Activated CD4-positive, alpha-beta memory T cell treated with anti-CD3 and anti-CD28 coated beads, Interleukin-2, amount 10 ng/mL, durations not matched to agents 7 days and 5 days (primary cell): ENCODE data around the gene TAOK2. TPM values are rescaled to one million over a fixed set of nuclear protein-coding genes. Genes with fewer than 3 reads are reported as not detected.
A peak's percentile ranks its signal among the peaks of the same experiment; 100 is the strongest.

Experiments
- CTCF ChIA-PET: fragments of 350-600 bp; sonication (Branson Sonifier 250); formaldehyde crosslinking; loops from one replicate; lab custom pipeline; 2021; ENCODE audit warnings: antibody characterized with exemption, inconsistent platforms; lab: Charles Lee
- POLR2A ChIA-PET: fragments of 350-600 bp; sonication (Branson Sonifier 250); formaldehyde crosslinking; loops from one replicate; lab custom pipeline; 2021; ENCODE audit warnings: antibody characterized with exemption; lab: Charles Lee
- DNase-seq: peaks from one replicate; pipeline ENCODE4 v3.0.0-alpha.2; 2020
- H3K27ac Mint-ChIP-seq: one replicate; pipeline ENCODE4 v1.8.0; 2021; ENCODE audit warnings: mild to moderate bottlenecking, mixed read lengths
- H3K27me3 Mint-ChIP-seq: one replicate; pipeline ENCODE4 v1.8.0; 2021; ENCODE audit warnings: mixed read lengths
- H3K36me3 Mint-ChIP-seq: one replicate; pipeline ENCODE4 v1.8.0; 2021; ENCODE audit warnings: low read depth, mixed read lengths
- H3K4me1 Mint-ChIP-seq: one replicate; pipeline ENCODE4 v1.8.0; 2021; ENCODE audit warnings: mixed read lengths
- H3K4me3 Mint-ChIP-seq: one replicate; pipeline ENCODE4 v1.8.0; 2021; ENCODE audit warnings: mild to moderate bottlenecking, mixed read lengths
- H3K9me3 Mint-ChIP-seq: one replicate; pipeline ENCODE4 v1.8.0; 2021; ENCODE audit warnings: mixed read lengths
- total RNA-seq, 2 experiments: library from RNA; stranded (reverse); gene quantifications; one replicate each; pipeline ENCODE4 v1.2.3, GENCODE V29; 2021

The TAOK2 gene
- total RNA-seq, 2 experiments from 2014 or later: 44.2 TPM

DNA sequence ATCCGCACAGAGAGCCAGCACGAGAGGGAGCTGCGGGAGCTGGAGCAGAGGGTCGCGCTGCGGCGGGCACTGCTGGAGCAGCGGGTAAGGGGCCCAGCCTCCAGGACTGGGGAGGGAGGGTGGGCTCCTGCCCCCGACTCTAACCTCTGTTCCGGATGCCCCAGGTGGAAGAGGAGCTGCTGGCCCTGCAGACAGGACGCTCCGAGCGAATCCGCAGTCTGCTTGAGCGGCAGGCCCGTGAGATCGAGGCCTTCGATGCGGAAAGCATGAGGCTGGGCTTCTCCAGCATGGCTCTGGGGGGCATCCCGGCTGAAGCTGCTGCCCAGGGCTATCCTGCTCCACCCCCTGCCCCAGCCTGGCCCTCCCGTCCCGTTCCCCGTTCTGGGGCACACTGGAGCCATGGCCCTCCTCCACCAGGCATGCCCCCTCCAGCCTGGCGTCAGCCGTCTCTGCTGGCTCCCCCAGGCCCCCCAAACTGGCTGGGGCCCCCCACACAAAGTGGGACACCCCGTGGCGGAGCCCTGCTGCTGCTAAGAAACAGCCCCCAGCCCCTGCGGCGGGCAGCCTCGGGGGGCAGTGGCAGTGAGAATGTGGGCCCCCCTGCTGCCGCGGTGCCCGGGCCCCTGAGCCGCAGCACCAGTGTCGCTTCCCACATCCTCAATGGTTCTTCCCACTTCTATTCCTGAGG is 17.4 kb downstream of the TAOK2 start:
- peaks cover 54% of the 10 kb centered on the region for H3K36me3 Mint-ChIP-seq
- POLR2A ChIA-PET: interaction anchor here (1.3 kb wide), 1 partner anchor 18 kb away, joined by 6 read pairs; no protein-coding TSS in a partner anchor
- no peak overlapping the region for H3K4me3 Mint-ChIP-seq
- H3K4me1 Mint-ChIP-seq: peaks cover 16% of the 10 kb centered on the region
- no peak for DNase-seq
- no peaks in the 10 kb centered on the region for H3K27me3 Mint-ChIP-seq
- no peak overlapping the region for H3K27ac Mint-ChIP-seq
- CTCF ChIA-PET: interaction anchor here (0.6 to 0.8 kb wide), 2 partner anchors 41 to 78 kb away, joined by 3 to 4 read pairs; no protein-coding TSS in a partner anchor
- no peaks in the 10 kb centered on the region for H3K9me3 Mint-ChIP-seq

DNA sequence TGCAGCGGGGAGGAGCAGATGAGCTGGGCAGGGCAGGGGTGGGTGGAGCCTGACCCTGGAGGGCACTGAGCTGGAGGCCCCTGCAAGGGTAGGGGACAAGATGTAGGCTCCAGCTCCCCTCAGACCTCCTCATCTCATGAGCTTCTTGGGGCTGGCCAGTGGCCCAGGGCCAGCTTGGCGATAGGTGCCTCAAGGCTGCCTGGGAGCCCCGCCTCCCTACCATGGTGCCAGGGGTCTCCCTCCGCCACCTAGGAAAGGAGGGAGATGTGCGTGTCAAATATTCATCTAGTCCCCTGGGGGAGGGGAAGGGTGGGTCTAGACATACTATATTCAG is 17.9 kb downstream of the TAOK2 start:
- H3K27me3 Mint-ChIP-seq: no peaks in the 10 kb centered on the region
- H3K9me3 Mint-ChIP-seq: no peaks in the 10 kb centered on the region
- H3K4me3 Mint-ChIP-seq: no peak overlapping the region
- H3K4me1 Mint-ChIP-seq: peaks cover 21% of the 10 kb centered on the region
- DNase-seq: no peak
- ChIA-PET POLR2A (interaction anchor here (1.3 kb wide), 1 partner anchor 19 kb away, joined by 6 read pairs; no protein-coding TSS in a partner anchor), CTCF (interaction anchor here (0.6 to 0.8 kb wide), 2 partner anchors 41 to 79 kb away, joined by 3 to 4 read pairs; no protein-coding TSS in a partner anchor)
- H3K36me3 Mint-ChIP-seq: peaks cover 53% of the 10 kb centered on the region
- H3K27ac Mint-ChIP-seq: no peak overlapping the region

DNA sequence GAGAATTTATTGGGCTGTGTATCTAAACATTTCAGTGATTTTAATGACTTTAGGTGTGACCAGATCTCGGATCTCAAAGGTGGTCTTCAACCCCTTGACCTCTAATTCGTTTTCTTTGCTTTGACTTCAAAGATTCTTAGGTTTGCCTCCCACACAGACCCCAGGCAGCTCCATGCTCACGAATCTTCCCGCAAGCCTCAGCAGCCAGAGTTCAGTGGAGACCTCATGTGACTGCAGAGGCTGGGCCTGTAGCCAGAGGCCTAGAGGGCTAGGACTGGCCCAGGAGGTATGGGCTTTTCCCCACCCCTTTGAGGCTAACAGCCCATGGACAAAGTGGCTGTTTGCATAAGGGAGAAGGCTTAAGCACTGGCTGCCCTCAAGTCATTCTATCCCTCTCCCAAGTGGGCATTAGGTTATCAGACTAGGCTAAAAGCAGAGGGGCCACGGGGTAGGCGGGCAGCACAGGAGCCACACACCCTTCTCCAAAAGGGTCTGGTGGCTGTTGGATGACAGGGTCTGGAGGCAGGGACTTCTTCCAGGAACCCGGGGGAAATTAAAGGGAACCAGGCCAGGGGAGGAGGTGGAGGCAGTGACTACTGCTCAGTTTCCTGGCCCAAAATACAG is 18.8 kb downstream of the TAOK2 start:
- Mint-ChIP-seq H3K4me1 (peaks cover 27% of the 10 kb centered on the region), H3K9me3 (no peaks in the 10 kb centered on the region), H3K4me3 (peak overlapping the region; percentile 21), H3K27me3 (no peaks in the 10 kb centered on the region), H3K36me3 (peaks cover 58% of the 10 kb centered on the region), H3K27ac (no peak overlapping the region)
- ChIA-PET POLR2A (interaction anchor here (0.9 to 5.1 kb wide), 6 partner anchors 8 to 129 kb away, joined by 3 to 99 read pairs (median 4); partner anchors contain the start of genes CDIPT and TAOK2), CTCF (no interaction called here)
- DNase-seq: no peak

DNA sequence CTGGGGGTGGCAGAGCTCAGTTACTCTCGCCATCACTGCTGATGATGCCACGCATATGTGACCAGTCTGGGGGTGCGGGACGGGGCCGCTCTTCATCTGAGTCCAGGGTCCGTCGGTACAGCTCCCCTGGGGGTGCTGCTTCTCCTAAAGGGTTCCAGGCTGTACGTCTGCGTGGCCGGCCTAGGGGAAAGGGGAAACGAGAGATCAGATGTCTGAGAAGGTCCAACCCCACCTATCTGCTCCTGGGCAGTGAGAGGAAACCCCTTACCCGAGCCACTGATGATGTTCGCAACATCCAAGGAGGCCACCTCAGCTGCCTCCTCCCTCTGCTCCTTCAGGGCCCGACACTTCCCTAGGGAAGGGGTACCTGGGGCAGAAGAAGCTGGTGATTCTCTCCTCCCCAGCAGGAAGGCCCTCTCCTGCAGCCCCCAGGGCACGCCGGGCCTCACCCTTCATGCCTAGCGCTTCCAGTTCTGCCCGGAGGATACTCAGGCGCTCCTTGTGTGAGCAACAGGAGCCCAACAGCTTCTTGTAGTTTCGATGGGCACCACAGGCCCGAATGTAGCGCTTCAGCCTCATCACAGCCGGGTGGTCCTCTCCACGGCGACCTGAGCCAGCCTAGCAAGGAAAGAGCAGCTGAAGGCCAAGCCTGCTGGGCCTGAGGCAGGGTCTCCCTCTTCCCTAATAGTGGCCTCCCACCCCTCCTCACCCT is 19.7 kb downstream of the TAOK2 start:
- H3K9me3 Mint-ChIP-seq: no peaks in the 10 kb centered on the region
- H3K36me3 Mint-ChIP-seq: peaks cover 59% of the 10 kb centered on the region
- ChIA-PET POLR2A (interaction anchor here (0.7 to 5.1 kb wide), 12 partner anchors 9 to 191 kb away, joined by 3 to 99 read pairs (median 3); partner anchors contain the start of genes ALDOA, CDIPT, MVP and TAOK2), CTCF (interaction anchor here (1.0 kb wide), 1 partner anchor 39 kb away, joined by 5 read pairs; no protein-coding TSS in a partner anchor)
- H3K4me1 Mint-ChIP-seq: peaks cover 33% of the 10 kb centered on the region
- H3K4me3 Mint-ChIP-seq: no peak overlapping the region
- peak overlapping the region; percentile 98 for H3K27ac Mint-ChIP-seq
- no peaks in the 10 kb centered on the region for H3K27me3 Mint-ChIP-seq
- DNase-seq: no peak

DNA sequence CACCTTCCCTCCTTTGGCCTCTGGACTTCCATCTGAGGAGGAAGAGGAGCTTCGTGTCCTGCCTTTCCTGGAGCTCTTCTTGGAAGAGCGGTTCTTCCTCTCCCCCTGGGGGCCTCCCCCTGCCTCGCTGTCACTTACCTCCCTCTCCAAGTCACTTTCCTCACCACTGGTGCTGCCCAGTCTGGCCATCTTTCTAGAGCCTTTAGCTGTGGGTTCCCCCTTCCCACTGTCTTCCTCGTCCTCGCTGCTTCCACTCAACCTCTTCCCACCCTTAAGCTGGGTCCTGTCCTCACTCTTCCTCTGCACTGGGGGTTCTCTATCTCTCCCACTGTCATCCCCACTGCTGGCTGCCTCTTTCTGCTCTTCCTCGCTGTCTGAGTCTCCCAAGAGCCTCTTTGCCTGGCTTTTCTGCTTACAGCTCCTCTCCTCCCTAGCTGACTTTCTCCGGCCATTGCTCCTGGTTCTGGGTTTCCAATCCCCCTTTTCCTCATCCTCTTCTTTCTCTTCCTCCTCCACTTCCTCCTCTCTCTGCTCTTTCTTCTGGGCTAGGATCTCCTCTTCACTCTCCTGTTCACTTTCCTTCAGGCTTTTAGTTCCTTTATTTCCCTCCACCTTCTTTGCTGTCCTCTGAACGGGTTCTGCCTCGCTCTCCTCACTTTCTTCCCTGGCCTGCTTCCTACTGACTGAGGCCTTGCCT is 20.4 kb downstream of the TAOK2 start:
- Mint-ChIP-seq H3K27me3 (no peaks in the 10 kb centered on the region), H3K4me1 (peaks cover 37% of the 10 kb centered on the region), H3K4me3 (peak overlapping the region; percentile 94), H3K27ac (peak overlapping the region; percentile 98), H3K36me3 (peaks cover 60% of the 10 kb centered on the region), H3K9me3 (no peaks in the 10 kb centered on the region)
- CTCF ChIA-PET: interaction anchor here (1.0 to 1.6 kb wide), 2 partner anchors 38 to 209 kb away, joined by 3 to 5 read pairs; no protein-coding TSS in a partner anchor
- POLR2A ChIA-PET: interaction anchor here (0.7 to 5.1 kb wide), 12 partner anchors 10 to 294 kb away, joined by 3 to 99 read pairs (median 3); partner anchors contain the start of genes ALDOA, CDIPT, KCTD13 and MVP
- no peak for DNase-seq

DNA sequence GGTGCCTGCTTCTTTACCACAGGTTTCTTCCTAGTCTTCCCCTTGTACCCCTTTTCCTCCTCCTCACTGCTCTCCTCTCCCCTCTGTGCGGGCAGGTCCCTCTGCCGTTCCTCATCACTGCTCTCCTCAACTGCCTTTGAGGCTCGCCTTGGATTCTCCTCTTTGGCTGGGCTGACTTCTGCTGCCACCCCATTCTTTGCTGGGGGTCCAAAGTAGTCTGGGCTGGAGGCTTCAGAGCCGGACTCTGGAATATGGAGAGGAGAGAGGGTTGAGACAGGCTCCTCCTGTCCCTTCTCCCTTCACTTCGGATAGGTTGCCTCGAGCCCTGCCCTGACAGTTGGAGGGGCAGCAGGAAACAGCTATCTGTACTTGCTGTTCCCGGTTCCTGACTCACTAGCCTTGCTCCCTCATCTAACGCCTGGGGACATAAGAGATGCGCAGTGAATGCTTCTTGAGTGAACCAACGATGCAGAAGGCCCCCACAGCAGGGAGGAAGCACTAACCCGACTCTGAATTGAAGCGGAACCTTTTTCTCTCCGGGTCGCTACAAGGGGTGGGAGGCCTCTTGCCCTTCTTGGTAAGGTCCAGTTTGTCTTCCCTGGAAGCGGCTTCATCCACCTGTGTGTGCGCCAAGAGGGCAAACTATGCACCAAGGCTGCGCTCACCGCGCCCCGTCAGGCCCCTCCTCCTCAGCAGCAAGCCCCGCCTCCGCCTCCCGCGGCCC is 21.1 kb downstream of the TAOK2 start:
- Mint-ChIP-seq H3K36me3 (peaks cover 65% of the 10 kb centered on the region), H3K27me3 (no peaks in the 10 kb centered on the region), H3K4me1 (peaks cover 44% of the 10 kb centered on the region), H3K27ac (peak overlapping the region; percentile 98), H3K9me3 (no peaks in the 10 kb centered on the region), H3K4me3 (peak overlapping the region; percentile 94)
- ChIA-PET CTCF (interaction anchor here (0.8 to 2.8 kb wide), 4 partner anchors 33 to 293 kb away, joined by 3 to 9 read pairs (median 3); partner anchors contain the start of genes PAGR1 and TMEM219), POLR2A (interaction anchor here (0.5 to 5.1 kb wide), 27 partner anchors 10 to 1133 kb away, joined by 3 to 99 read pairs (median 4); partner anchors contain the start of genes ALDOA, ASPHD1, CDIPT and CORO1A)
- DNase-seq: peak; percentile 81

DNA sequence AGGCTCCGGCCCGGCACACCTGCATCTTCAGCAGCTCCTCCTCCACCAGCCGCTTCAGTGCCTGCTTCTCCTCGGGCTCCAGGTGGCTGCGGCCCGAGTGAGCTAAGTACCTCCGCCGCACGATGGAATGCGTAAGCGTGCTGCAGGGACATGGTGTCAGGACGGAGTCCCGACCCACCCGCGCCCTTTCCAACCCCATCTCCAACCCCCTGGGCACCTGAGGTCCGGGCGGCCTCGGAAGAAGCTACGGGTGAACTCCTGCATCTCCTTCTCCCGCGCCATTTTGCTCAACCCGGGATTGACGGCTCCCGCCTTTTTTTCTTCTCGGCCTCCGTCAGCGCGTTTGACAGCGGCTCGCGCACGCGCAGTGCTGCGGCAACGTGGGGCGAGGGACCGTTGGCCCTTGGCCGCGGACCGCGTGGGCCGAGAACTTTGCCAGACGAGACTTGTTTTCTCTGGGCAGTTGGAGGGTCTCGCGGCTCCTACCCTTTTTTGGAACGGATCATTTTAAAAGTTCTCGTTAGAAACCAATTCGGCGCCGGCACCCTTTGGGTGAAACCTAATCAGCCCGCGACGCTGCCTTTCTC is 21.7 kb downstream of the TAOK2 start, which contains the start of gene HIRIP3:
HIRIP3 (minus strand) TSS at position 294 of the 587 bp plus-strand sequence; CDS start at position 282, 12 bp downstream.
- H3K4me1 Mint-ChIP-seq: peaks cover 45% of the 10 kb centered on the region
- H3K36me3 Mint-ChIP-seq: peaks cover 64% of the 10 kb centered on the region
- no peaks in the 10 kb centered on the region for H3K27me3 Mint-ChIP-seq
- CTCF ChIA-PET: interaction anchor here (0.8 to 2.8 kb wide), 5 partner anchors 34 to 293 kb away, joined by 3 to 9 read pairs (median 3); partner anchors contain the start of genes CDIPT, PAGR1 and TMEM219
- POLR2A ChIA-PET: interaction anchor here (0.5 to 5.1 kb wide), 27 partner anchors 9 to 1134 kb away, joined by 3 to 99 read pairs (median 4); partner anchors contain the start of genes ALDOA, ASPHD1, CDIPT and CORO1A
- peak within 1 kb of the TSS; percentile 94 for H3K4me3 Mint-ChIP-seq
- peak within 1 kb of the TSS; percentile 98 for H3K27ac Mint-ChIP-seq
- no peaks in the 10 kb centered on the region for H3K9me3 Mint-ChIP-seq
- DNase-seq: peak; percentile 90

DNA sequence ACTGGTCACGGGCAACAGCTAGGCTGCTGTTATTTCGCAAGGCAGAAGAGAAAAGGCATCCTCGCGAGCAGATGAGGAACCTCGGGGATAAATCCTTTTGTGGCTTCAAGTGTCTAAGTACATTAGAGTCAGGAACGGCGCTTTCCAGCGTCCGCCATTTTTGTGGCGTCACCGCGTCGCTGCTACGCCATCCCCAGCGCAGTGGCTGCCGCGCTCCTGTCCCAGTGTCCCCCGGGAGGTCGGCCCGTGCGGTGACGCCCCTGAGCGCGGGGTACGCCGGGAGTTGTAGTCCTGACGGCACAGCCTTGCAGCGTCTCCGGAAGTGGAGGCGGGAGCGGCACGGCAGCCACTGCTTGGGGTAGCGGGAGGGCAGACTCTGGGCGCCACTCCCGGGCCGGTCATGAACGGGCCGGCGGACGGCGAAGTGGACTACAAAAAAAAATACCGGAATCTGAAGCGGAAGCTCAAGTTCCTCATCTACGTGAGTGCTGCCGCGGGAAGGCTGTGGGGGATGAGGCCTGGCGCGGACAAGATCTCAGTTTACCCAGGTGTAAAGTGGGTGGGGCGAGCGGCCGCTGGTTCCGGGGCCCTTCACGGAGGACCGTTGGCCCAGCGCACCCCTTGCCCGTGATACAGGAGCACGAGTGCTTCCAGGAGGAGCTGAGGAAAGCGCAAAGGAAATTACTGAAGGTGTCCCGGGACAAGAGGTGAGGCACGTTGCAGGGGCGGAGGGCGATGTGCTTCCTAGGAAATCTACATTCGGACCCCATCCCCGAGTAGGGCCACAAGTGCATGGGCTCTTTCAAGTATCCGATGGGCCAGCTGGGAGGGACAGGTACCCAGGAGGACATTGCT is 22.5 kb downstream of the TAOK2 start, which contains the start of gene INO80E:
INO80E (plus strand) TSS at position 331 of the 855 bp plus-strand sequence; CDS start at position 401, 70 bp downstream.
- DNase-seq: peak; percentile 100
- no peaks in the 10 kb centered on the region for H3K27me3 Mint-ChIP-seq
- H3K4me1 Mint-ChIP-seq: peaks cover 45% of the 10 kb centered on the region
- H3K36me3 Mint-ChIP-seq: peaks cover 61% of the 10 kb centered on the region
- H3K27ac Mint-ChIP-seq: peak within 1 kb of the TSS; percentile 98
- POLR2A ChIA-PET: interaction anchor here (0.6 to 5.1 kb wide), 20 partner anchors 9 to 1134 kb away, joined by 3 to 99 read pairs (median 6); partner anchors contain the start of genes ALDOA, ASPHD1, FBRS and KCTD13
- H3K4me3 Mint-ChIP-seq: peak within 1 kb of the TSS; percentile 94
- no peaks in the 10 kb centered on the region for H3K9me3 Mint-ChIP-seq
- CTCF ChIA-PET: interaction anchor here (1.2 to 2.8 kb wide), 5 partner anchors 9 to 211 kb away, joined by 3 to 9 read pairs (median 4); partner anchors contain the start of genes CDIPT, PAGR1 and TMEM219

DNA sequence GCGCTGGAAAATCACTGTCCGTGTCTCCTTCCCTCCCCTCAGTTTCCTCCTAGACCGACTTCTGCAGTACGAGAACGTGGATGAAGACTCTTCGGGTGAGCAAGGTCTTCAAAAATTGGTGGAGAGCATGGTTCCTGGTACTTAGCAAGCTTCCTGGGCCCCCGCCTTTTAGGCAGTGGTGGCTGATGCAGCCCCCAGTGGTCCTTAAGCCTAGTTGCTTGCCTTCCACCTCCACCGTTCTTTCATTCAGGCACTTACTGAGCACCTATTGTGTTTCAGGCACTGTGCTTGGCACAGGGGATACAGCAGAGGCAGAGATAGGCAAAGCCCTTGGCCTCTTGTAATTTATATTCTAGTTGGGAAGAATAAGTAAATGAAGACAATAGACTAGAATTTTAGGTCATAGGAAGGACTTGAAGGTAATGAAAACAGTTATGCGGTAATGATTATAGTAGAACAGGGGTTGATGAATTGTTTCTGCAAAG is 23.1 kb downstream of the TAOK2 start:
- POLR2A ChIA-PET: interaction anchor here (0.6 to 5.1 kb wide), 12 partner anchors 8 to 189 kb away, joined by 3 to 99 read pairs (median 14); partner anchors contain the start of genes ALDOA, ASPHD1, KCTD13 and MAZ
- DNase-seq: no peak

More for the DNA sequence above, 23.1 kb downstream of the TAOK2 start:
- peak overlapping the region; percentile 94 for H3K4me3 Mint-ChIP-seq
- CTCF ChIA-PET: interaction anchor here (0.6 to 2.8 kb wide), 7 partner anchors 9 to 297 kb away, joined by 3 to 9 read pairs (median 4); partner anchors contain the start of genes CDIPT and PAGR1
- peaks cover 45% of the 10 kb centered on the region for H3K4me1 Mint-ChIP-seq
- H3K9me3 Mint-ChIP-seq: no peaks in the 10 kb centered on the region
- peak overlapping the region; percentile 98 for H3K27ac Mint-ChIP-seq
- H3K27me3 Mint-ChIP-seq: no peaks in the 10 kb centered on the region
- H3K36me3 Mint-ChIP-seq: peaks cover 62% of the 10 kb centered on the region
